ENCODE results near the gene F7.

- TF ChIP-seq CTCF (IDR thresholded peaks at IDR 0.05 in 4 of 5, conservative IDR thresholded peaks at IDR 0.05 in 1 of 5) = no peak
- no peak for TF ChIP-seq POLR2A (IDR thresholded peaks at IDR 0.05)
Observed at GRCh38 chr13:113102727-113103126, 2.9 kb upstream of the F7 start.
